ENCODE results near the gene DCUN1D2. TPM values are rescaled to one million over a fixed set of nuclear protein-coding genes. Genes with fewer than 3 reads are reported as not detected.

DCUN1D2 gene
- total RNA-seq, 2 experiments from 2014 or later = 9.2 to 16.5 TPM

GRCh38 chr13:113465300-113465699 lies 25.2 kb downstream of the DCUN1D2 start:
- H3K4me3 ChIP-seq (ENCODE audit: low read depth, low read length, poor library complexity, severe bottlenecking) = no peak overlapping the region
- no peak for TF ChIP-seq CTCF (conservative IDR thresholded peaks at IDR 0.05; ENCODE audit: low read length)
- TF ChIP-seq EZH2phosphoT487 (IDR thresholded peaks at IDR 0.05; ENCODE audit: borderline replicate concordance, low read depth, low read length) = no peak
- no peak overlapping the region for H3K27ac ChIP-seq (ENCODE audit: low read depth, low read length, poor library complexity, severe bottlenecking)
- no TSS peak for BruUV-seq (replicated peaks)
- POLR2A ChIA-PET = interaction anchor here (1.0 to 1.7 kb wide), 2 partner anchors 11 to 28 kb away, joined by 3 to 4 read pairs; no protein-coding TSS in a partner anchor
- no peak overlapping the region for H2AFZ ChIP-seq (ENCODE audit: low read length)
- no peaks in the 10 kb centered on the region for H3K9me3 ChIP-seq (ENCODE audit: low read length)
- H3K79me2 ChIP-seq (ENCODE audit: insufficient read depth, low read depth, low read length) = no peaks in the 10 kb centered on the region
- CTCF ChIA-PET (ENCODE audit: unreplicated experiment) = interaction anchor here (0.6 kb wide), 1 partner anchor 20 kb away, joined by 3 read pairs; no protein-coding TSS in a partner anchor
- no peaks in the 10 kb centered on the region for H4K20me1 ChIP-seq (ENCODE audit: insufficient read depth, low read length)
- no peaks in the 10 kb centered on the region for H3K9me2 ChIP-seq (ENCODE audit: insufficient read depth, low read length)
- intact Hi-C loops (cut with micrococcal nuclease; ENCODE audit: unreplicated experiment) = no loop called here
- no peaks in the 10 kb centered on the region for H3K4me1 ChIP-seq (ENCODE audit: insufficient read depth, low read length, poor library complexity, severe bottlenecking)
- no peak for DNase-seq (ENCODE audit: low spot score)
- H3K4me2 ChIP-seq (ENCODE audit: low read length) = no peak overlapping the region
- peaks cover 12% of the 10 kb centered on the region; the same call in 1 of the 2 replicates for H3K36me3 ChIP-seq (ENCODE audit: insufficient read depth, low read length)

- Histone ChIP-seq H2AFZ (ENCODE audit: low read length) (no peak overlapping the region), H4K20me1 (ENCODE audit: insufficient read depth, low read length) (no peaks in the 10 kb centered on the region), H3K27ac (ENCODE audit: low read depth, low read length, poor library complexity, severe bottlenecking) (no peak overlapping the region), H3K4me2 (ENCODE audit: low read length) (no peak overlapping the region), H3K36me3 (ENCODE audit: insufficient read depth, low read length) (peaks cover 12% of the 10 kb centered on the region; the same call in 1 of the 2 replicates), H3K9me2 (ENCODE audit: insufficient read depth, low read length) (no peaks in the 10 kb centered on the region), H3K9me3 (ENCODE audit: low read length) (no peaks in the 10 kb centered on the region), H3K4me1 (ENCODE audit: insufficient read depth, low read length, poor library complexity, severe bottlenecking) (no peaks in the 10 kb centered on the region), H3K79me2 (ENCODE audit: insufficient read depth, low read depth, low read length) (no peaks in the 10 kb centered on the region), H3K4me3 (ENCODE audit: low read depth, low read length, poor library complexity, severe bottlenecking) (no peak overlapping the region)
- intact Hi-C loops (cut with micrococcal nuclease; ENCODE audit: unreplicated experiment) = no loop called here
- POLR2A ChIA-PET = no interaction called here
- BruUV-seq (replicated peaks) = no TSS peak
- DNase-seq (ENCODE audit: low spot score) = no peak
- CTCF ChIA-PET (ENCODE audit: unreplicated experiment) = no interaction called here
- TF ChIP-seq EZH2phosphoT487 (IDR thresholded peaks at IDR 0.05; ENCODE audit: borderline replicate concordance, low read depth, low read length) (no peak), CTCF (conservative IDR thresholded peaks at IDR 0.05; ENCODE audit: low read length) (no peak)
Measured at GRCh38 chr13:113464476-113464875, 26.0 kb downstream of the DCUN1D2 start.

GRCh38 chr13:113461022-113461751 lies 29.3 kb downstream of the DCUN1D2 start:
- Histone ChIP-seq H2AFZ (ENCODE audit: low read length) (no peak overlapping the region), H3K79me2 (ENCODE audit: insufficient read depth, low read depth, low read length) (no peaks in the 10 kb centered on the region), H3K9me2 (ENCODE audit: insufficient read depth, low read length) (no peaks in the 10 kb centered on the region), H3K9me3 (ENCODE audit: low read length) (no peaks in the 10 kb centered on the region), H3K27ac (ENCODE audit: low read depth, low read length, poor library complexity, severe bottlenecking) (no peak overlapping the region), H3K36me3 (ENCODE audit: insufficient read depth, low read length) (peaks cover 19% of the 10 kb centered on the region), H3K4me3 (ENCODE audit: low read depth, low read length, poor library complexity, severe bottlenecking) (no peak overlapping the region), H4K20me1 (ENCODE audit: insufficient read depth, low read length) (no peaks in the 10 kb centered on the region), H3K4me1 (ENCODE audit: insufficient read depth, low read length, poor library complexity, severe bottlenecking) (no peaks in the 10 kb centered on the region), H3K4me2 (ENCODE audit: low read length) (no peak overlapping the region)
- ChIA-PET POLR2A (no interaction called here), CTCF (ENCODE audit: unreplicated experiment) (no interaction called here)
- BruUV-seq (replicated peaks) = no TSS peak
- TF ChIP-seq CTCF (conservative IDR thresholded peaks at IDR 0.05; ENCODE audit: low read length) (no peak), EZH2phosphoT487 (IDR thresholded peaks at IDR 0.05; ENCODE audit: borderline replicate concordance, low read depth, low read length) (no peak)
- DNase-seq (ENCODE audit: low spot score) = no peak
- intact Hi-C loops (cut with micrococcal nuclease; ENCODE audit: unreplicated experiment) = no loop called here
